Hepatocyte (in vitro differentiated cells): ENCODE measurements around the gene SAPCD1. TPM values are rescaled to one million over a fixed set of nuclear protein-coding genes. Genes with fewer than 3 reads are reported as not detected.

Experiments
- DNase-seq: peaks from one replicate; pipeline ENCODE4 v3.0.0-alpha.2; 2016; ENCODE audit warnings: low spot score
- H2AFZ ChIP-seq: fragments of 200-600 bp; sonication (generic); 2 replicates; pipeline ENCODE4 v1.6.0; 2016; ENCODE audit warnings: antibody characterized with exemption, mild to moderate bottlenecking
- H3K27ac ChIP-seq: fragments of 200-600 bp; sonication (generic); 2 replicates; pipeline ENCODE4 v1.5.1; 2016; ENCODE audit warnings: mild to moderate bottlenecking
- H3K27me3 ChIP-seq: fragments of 200-600 bp; sonication (generic); 2 replicates; pipeline ENCODE4 v1.6.1; 2016
- H3K36me3 ChIP-seq: fragments of 200-600 bp; sonication (generic); replicated peaks from 2 replicates; pipeline ENCODE4 v1.5.1; 2016; ENCODE audit warnings: low read depth; ENCODE audit not compliant: insufficient read depth
- H3K4me1 ChIP-seq: fragments of 200-600 bp; sonication (generic); 2 replicates; pipeline ENCODE4 v1.5.1; 2016; ENCODE audit warnings: mild to moderate bottlenecking, moderate library complexity; ENCODE audit not compliant: insufficient read depth
- H3K4me2 ChIP-seq: fragments of 200-600 bp; sonication (generic); 2 replicates; pipeline ENCODE4 v1.6.0; 2016
- H3K4me3 ChIP-seq: fragments of 200-600 bp; sonication (generic); 2 replicates; pipeline ENCODE4 v1.5.1; 2016; ENCODE audit warnings: mild to moderate bottlenecking
- H3K79me2 ChIP-seq: fragments of 200-600 bp; sonication (generic); 2 replicates; pipeline ENCODE4 v1.6.0; 2017; ENCODE audit warnings: mild to moderate bottlenecking
- H3K9me2 ChIP-seq: fragments of 200-600 bp; sonication (generic); replicated peaks from 2 replicates; pipeline ENCODE4 v1.6.0; 2017; ENCODE audit warnings: mild to moderate bottlenecking; ENCODE audit not compliant: insufficient read depth
- H3K9me3 ChIP-seq: fragments of 200-600 bp; sonication (generic); 2 replicates; pipeline ENCODE4 v1.5.1; 2016; ENCODE audit warnings: low read depth, mild to moderate bottlenecking
- H4K20me1 ChIP-seq: fragments of 200-600 bp; sonication (generic); 2 replicates; pipeline ENCODE4 v1.6.0; 2016; ENCODE audit warnings: mild to moderate bottlenecking; ENCODE audit not compliant: insufficient read depth, poor library complexity, severe bottlenecking
- EZH2 ChIP-seq: fragments of 200-600 bp; sonication (generic); IDR thresholded peaks from 2 replicates; pipeline ENCODE4 v1.6.1; 2016; ENCODE audit warnings: antibody characterized with exemption, mild to moderate bottlenecking, borderline replicate concordance
- EZH2phosphoT487 ChIP-seq: fragments of 200-600 bp; sonication (generic); IDR thresholded peaks from one replicate; pipeline ENCODE4 v1.6.1; 2018; ENCODE audit warnings: antibody characterized with exemption, mild to moderate bottlenecking, low read depth, moderate library complexity; ENCODE audit not compliant: unreplicated experiment, severe bottlenecking
- WGBS: methylation state at CpG from one replicate; pipeline ENCODE4 v1.1.6; 2016; ENCODE audit warnings: low lambda C conversion rate; ENCODE audit errors: missing lambda C conversion rate; 5-methylcytosine and 5-hydroxymethylcytosine counted together
- polyA plus RNA-seq: library from polyadenylated mRNA; unstranded; fragments of >200 nt; fragmentation: Nextera tagmentation; extraction: Ambion mirVana; gene quantifications from 2 replicates; pipeline ENCODE4 v1.2.1, GENCODE V29; 2016
- total RNA-seq: library from RNA; depleted of rRNA; stranded (reverse); fragments of >200 nt; gene quantifications from 2 replicates; pipeline ENCODE4 v1.2.3, GENCODE V29; 2014
- TF ChIP-seq, protein P1 (sequence below): fragments of 200-600 bp; sonication (generic); IDR thresholded peaks from 2 replicates; pipeline ENCODE4 v1.5.1; 2016; ENCODE audit warnings: antibody characterized with exemption, mild to moderate bottlenecking; ENCODE audit not compliant: poor library complexity

The SAPCD1 gene
- total and polyA plus RNA-seq, 2 experiments from 2014 or later = 1.4 to 2.0 TPM

DNA sequence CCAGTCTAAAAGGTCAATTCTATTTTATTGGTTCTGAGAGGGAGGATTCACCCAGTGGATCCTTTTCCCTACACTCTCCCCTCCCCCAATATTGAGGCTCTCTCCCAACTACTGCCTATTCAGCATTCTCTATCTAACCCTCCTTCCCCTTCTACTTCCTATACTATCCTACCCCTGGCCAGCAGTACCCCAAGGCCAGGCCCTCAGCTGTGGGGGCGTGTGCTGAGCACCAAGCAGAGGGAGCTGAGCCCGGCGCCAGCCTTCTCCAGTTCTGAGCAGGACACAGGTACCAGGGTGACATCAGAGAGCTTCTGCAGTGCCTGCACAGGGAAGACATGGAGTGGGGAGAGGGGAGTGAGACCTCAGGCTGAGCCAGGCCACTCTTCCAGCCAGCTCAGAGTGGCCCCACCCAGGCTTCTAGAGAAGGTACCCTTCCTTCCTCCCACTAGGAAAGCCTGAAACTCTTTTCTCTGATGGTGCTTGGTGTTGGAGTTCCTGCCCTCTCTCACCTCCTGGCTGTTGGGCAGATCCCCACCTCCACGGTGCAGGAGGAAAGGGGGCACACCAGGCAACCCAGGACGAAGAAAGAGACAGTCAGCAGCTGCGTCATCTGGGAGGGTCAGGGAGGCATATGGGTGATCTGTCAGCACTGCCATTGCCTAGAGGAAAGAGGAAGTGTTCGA, 35.3 kb upstream of the SAPCD1 start:
- Histone ChIP-seq H3K36me3 (no peaks in the 10 kb centered on the region), H3K27me3 (no peaks in the 10 kb centered on the region), H3K9me2 (no peaks in the 10 kb centered on the region), H3K27ac (no peak overlapping the region), H3K9me3 (no peaks in the 10 kb centered on the region), H3K4me3 (no peak overlapping the region), H4K20me1 (peaks cover 14% of the 10 kb centered on the region), H3K79me2 (peaks cover 25% of the 10 kb centered on the region), H2AFZ (no peak overlapping the region), H3K4me2 (no peak overlapping the region), H3K4me1 (peaks cover 12% of the 10 kb centered on the region)
- TF ChIP-seq EZH2 (no peak), EZH2phosphoT487 (no peak)
- TF ChIP-seq, protein P1, sequence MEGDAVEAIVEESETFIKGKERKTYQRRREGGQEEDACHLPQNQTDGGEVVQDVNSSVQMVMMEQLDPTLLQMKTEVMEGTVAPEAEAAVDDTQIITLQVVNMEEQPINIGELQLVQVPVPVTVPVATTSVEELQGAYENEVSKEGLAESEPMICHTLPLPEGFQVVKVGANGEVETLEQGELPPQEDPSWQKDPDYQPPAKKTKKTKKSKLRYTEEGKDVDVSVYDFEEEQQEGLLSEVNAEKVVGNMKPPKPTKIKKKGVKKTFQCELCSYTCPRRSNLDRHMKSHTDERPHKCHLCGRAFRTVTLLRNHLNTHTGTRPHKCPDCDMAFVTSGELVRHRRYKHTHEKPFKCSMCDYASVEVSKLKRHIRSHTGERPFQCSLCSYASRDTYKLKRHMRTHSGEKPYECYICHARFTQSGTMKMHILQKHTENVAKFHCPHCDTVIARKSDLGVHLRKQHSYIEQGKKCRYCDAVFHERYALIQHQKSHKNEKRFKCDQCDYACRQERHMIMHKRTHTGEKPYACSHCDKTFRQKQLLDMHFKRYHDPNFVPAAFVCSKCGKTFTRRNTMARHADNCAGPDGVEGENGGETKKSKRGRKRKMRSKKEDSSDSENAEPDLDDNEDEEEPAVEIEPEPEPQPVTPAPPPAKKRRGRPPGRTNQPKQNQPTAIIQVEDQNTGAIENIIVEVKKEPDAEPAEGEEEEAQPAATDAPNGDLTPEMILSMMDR = no peak
- no peak for DNase-seq
- WGBS = 93% methylated on average over 7 of the region's 7 CpGs

DNA sequence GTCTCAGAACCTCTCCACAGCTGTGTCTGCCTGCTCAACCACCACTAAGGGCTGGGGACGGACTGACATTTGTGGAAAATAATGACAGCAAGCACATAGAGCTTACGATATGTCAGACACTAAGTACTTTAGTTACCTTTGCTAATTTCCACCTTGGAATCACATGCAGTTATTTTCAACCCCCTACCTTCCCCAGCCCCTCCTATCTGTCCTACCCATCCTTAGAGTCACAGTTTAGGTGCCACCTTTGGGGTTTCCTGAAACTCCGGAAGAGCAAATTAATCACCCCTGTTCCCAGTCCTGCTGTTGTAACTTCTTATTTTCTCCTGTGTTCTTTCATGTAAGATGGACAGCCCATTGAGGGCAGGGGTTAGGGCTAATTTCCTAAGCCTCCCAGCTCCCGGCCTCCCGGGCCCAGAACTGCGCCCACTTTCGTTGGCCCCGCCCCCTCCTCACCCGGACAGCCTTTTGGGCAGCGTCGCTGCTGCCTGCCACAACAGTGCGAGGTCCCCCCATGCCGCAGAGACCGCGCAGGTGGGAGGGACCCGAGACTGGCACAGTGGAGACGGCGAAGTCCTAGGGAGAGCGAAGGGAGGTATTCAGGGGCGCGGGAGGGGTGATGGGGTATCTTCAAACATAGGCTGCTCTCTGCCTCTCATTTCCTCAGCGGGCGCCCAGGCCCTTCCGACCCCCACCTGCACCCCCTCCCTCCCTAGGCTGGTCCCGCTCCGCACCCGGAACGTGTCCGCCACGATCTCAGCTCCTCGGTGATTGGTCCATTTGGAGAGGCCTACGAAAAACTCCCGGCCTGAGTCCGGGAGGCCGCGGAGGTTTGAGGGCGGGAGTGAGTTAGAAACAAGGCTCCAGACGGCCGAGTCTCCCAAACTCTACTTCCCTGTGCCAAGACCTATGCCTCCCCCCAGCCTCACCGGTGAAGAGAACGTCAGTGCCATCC, 34.5 kb upstream of the SAPCD1 start:
- H3K4me3 ChIP-seq = peak overlapping the region; percentile 89
- WGBS = 94% methylated on average over 39 of the region's 41 CpGs

DNA sequence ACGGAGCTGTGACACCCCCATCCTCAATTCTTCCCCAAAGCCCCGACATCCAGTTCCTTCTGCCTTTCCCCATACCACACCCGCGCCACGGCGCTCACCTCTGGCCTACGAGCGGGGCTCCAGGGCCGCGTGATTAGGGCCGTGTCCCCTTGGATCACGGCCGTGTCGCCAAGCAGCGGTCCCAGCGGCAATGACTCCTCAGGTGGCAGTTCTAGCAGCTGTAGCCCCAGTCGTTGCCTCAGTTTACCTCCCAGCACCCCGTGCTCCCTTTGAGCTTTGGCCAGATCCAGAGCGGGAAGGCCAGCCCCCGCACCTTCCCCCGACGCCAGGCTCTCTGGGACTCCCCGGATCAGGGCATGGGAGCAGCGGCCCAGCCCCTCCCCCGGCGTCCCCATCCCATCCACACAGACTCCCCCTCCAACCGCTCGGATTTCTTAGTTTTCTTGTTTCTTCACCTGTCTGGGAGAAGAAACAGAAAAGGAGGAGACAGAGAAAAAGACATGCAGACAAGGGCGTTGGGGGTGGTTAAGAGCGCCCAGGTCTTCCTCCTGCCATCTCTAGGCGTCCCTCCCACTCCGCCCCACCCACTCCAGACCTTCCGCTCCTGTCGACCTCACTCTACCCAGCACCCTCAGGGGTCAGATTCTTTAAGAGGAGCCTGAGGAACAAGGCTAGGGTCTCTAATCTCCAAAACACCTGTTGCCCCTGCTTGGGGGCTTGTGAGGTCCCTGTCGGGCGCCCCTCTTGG, 33.5 kb upstream of the SAPCD1 start, which contains the start of gene DDAH2:
Gene DDAH2 (minus strand): TSS at position 533 of the 748 bp plus-strand sequence. CDS start 138 bp downstream, at position 395.
- peaks cover 17% of the 10 kb centered on the region for H4K20me1 ChIP-seq
- H3K79me2 ChIP-seq = peaks cover 42% of the 10 kb centered on the region

More for the DNA sequence above, 34.5 kb upstream of the SAPCD1 start:
- peaks cover 12% of the 10 kb centered on the region for H3K4me1 ChIP-seq
- no peak for TF ChIP-seq EZH2
- TF ChIP-seq, protein P1 = no peak
- TF ChIP-seq EZH2phosphoT487 = no peak
- H3K27me3 ChIP-seq = no peaks in the 10 kb centered on the region
- H2AFZ ChIP-seq = no peak overlapping the region
- no peak for DNase-seq
- peaks cover 14% of the 10 kb centered on the region for H4K20me1 ChIP-seq
- peak overlapping the region; percentile 82 for H3K4me2 ChIP-seq
- no peaks in the 10 kb centered on the region for H3K36me3 ChIP-seq
- H3K9me3 ChIP-seq = no peaks in the 10 kb centered on the region
- H3K9me2 ChIP-seq = no peaks in the 10 kb centered on the region
- peaks cover 33% of the 10 kb centered on the region for H3K79me2 ChIP-seq
- no peak overlapping the region for H3K27ac ChIP-seq

More for the DNA sequence above, 33.5 kb upstream of the SAPCD1 start, which contains the start of gene DDAH2:
- 45% methylated on average over 27 of the region's 36 CpGs for WGBS
- Histone ChIP-seq H3K4me2 (peak within 1 kb of the TSS; percentile 82), H3K4me3 (peak within 1 kb of the TSS; percentile 89), H3K9me2 (no peaks in the 10 kb centered on the region), H2AFZ (peak within 1 kb of the TSS; percentile 36), H3K27me3 (no peaks in the 10 kb centered on the region), H3K9me3 (no peaks in the 10 kb centered on the region), H3K27ac (peak within 1 kb of the TSS; percentile 99), H3K4me1 (peaks cover 12% of the 10 kb centered on the region), H3K36me3 (no peaks in the 10 kb centered on the region)
- peak; percentile 31 for DNase-seq
- TF ChIP-seq EZH2 = no peak
- TF ChIP-seq, protein P1 = peak; percentile 76
